CD14-positive monocyte (primary cell): ENCODE results near the gene PRKACG. TPM values are rescaled to one million over a fixed set of nuclear protein-coding genes. Genes with fewer than 3 reads are reported as not detected.

Experiments
- DNase-seq, 3 donors: peaks; one replicate each; pipeline ENCODE4 v3.0.0-alpha.2; 2011 to 2022
- H2AFZ ChIP-seq: 2 replicates; pipeline ENCODE4 v1.6.0; 2012; ENCODE audit warnings: mild to moderate bottlenecking, low read depth, low read length, inconsistent platforms; ENCODE audit not compliant: insufficient read depth, poor library complexity, severe bottlenecking
- H3K27ac ChIP-seq, 2 donors: 1 replicate in 1 of 2; 2 replicates in 1 of 2; pipeline ENCODE4 v1.5.1; 2012 to 2013; ENCODE audit warnings: low read length in 2 of 2, control low read depth in 1 of 2, inconsistent platforms in 1 of 2, low read depth in 1 of 2, mild to moderate bottlenecking in 1 of 2
- H3K27me3 ChIP-seq, 2 donors: one replicate each; pipeline versions ENCODE4 v1.6.0 to v1.6.1; 2011 to 2013; ENCODE audit warnings: low read length in 2 of 2; ENCODE audit not compliant: control insufficient read depth in 2 of 2, insufficient read depth in 2 of 2
- H3K36me3 ChIP-seq, 2 donors: replicated peaks in 1 of 2; 1 replicate in 1 of 2; 2 replicates in 1 of 2; pipeline versions ENCODE4 v1.5.1 to v1.6.1; 2012 to 2013; ENCODE audit warnings: low read length in 2 of 2, control low read depth in 1 of 2, inconsistent platforms in 1 of 2, mild to moderate bottlenecking in 1 of 2; ENCODE audit not compliant: insufficient read depth in 2 of 2, control insufficient read depth in 1 of 2
- H3K4me1 ChIP-seq, 2 donors: 1 replicate in 1 of 2; 2 replicates in 1 of 2; pipeline versions ENCODE4 v1.5.1 to v1.6.1; 2012 to 2013; ENCODE audit warnings: low read length in 2 of 2, control low read depth in 1 of 2, inconsistent platforms in 1 of 2, mild to moderate bottlenecking in 1 of 2, moderate library complexity in 1 of 2; ENCODE audit not compliant: insufficient read depth in 2 of 2, control insufficient read depth in 1 of 2
- H3K4me2 ChIP-seq: replicated peaks from 2 replicates; pipeline ENCODE3; 2012; ENCODE audit warnings: low read length, moderate library complexity, mild to moderate bottlenecking; ENCODE audit not compliant: poor library complexity, severe bottlenecking; ENCODE audit errors: extremely low read depth
- H3K4me3 ChIP-seq, 3 experiments: fragments of 200-600 bp in 1 of 3; sonication (generic) in 1 of 3; replicated peaks in 1 of 3; 1 replicate in 2 of 3; 2 replicates in 1 of 3; pipeline ENCODE4 v1.5.1; 2011 to 2013; ENCODE audit warnings: low read length in 3 of 3, mild to moderate bottlenecking in 3 of 3, control low read depth in 2 of 3, low read depth in 2 of 3, inconsistent platforms in 1 of 3, moderate library complexity in 1 of 3
- H3K79me2 ChIP-seq: 2 replicates; pipeline ENCODE4 v1.6.0; 2012; ENCODE audit warnings: mild to moderate bottlenecking, control low read depth, inconsistent platforms, low read length, moderate library complexity; ENCODE audit not compliant: insufficient read depth
- H3K9ac ChIP-seq: 2 replicates; pipeline ENCODE4 v1.6.0; 2017; ENCODE audit warnings: low read length, mild to moderate bottlenecking; ENCODE audit not compliant: insufficient read depth, poor library complexity, severe bottlenecking
- H3K9me3 ChIP-seq, 2 donors: replicated peaks in 1 of 2; 1 replicate in 1 of 2; 2 replicates in 1 of 2; pipeline versions ENCODE4 v1.5.1 to v1.6.1; 2012 to 2013; ENCODE audit warnings: low read length in 2 of 2, control low read depth in 1 of 2; ENCODE audit not compliant: control insufficient read depth in 1 of 2, insufficient read depth in 1 of 2
- H4K20me1 ChIP-seq: 2 replicates; pipeline ENCODE4 v1.6.0; 2012; ENCODE audit warnings: mild to moderate bottlenecking, low read length, control low read depth, moderate library complexity; ENCODE audit not compliant: insufficient read depth
- H3K27ac Mint-ChIP-seq, 7 donors: one replicate each; pipeline ENCODE4 v1.8.0; 2020; ENCODE audit warnings: mild to moderate bottlenecking in 7 of 7, mixed read lengths in 7 of 7, moderate library complexity in 6 of 7, inconsistent platforms in 2 of 7
- H3K27me3 Mint-ChIP-seq, 3 donors: one replicate each; pipeline ENCODE4 v1.8.0; 2021 to 2022; ENCODE audit warnings: low read depth in 3 of 3, mild to moderate bottlenecking in 3 of 3, mixed read lengths in 3 of 3, moderate library complexity in 3 of 3, inconsistent platforms in 1 of 3
- H3K36me3 Mint-ChIP-seq, 2 donors: one replicate each; pipeline ENCODE4 v1.8.0; 2020; ENCODE audit warnings: mixed read lengths in 2 of 2, inconsistent platforms in 1 of 2, mild to moderate bottlenecking in 1 of 2
- H3K4me1 Mint-ChIP-seq: one replicate; pipeline ENCODE4 v1.8.0; 2020; ENCODE audit warnings: mild to moderate bottlenecking, mixed read lengths
- H3K4me3 Mint-ChIP-seq, 2 donors: one replicate each; pipeline ENCODE4 v1.8.0; 2020; ENCODE audit warnings: mild to moderate bottlenecking in 2 of 2, mixed read lengths in 2 of 2, moderate library complexity in 1 of 2
- H3K9me3 Mint-ChIP-seq, 7 donors: one replicate each; pipeline ENCODE4 v1.8.0; 2020 to 2022; ENCODE audit warnings: mixed read lengths in 7 of 7, mild to moderate bottlenecking in 6 of 7, moderate library complexity in 6 of 7, inconsistent platforms in 2 of 7
- CTCF ChIP-seq: fragments of 200-600 bp; IDR thresholded peaks from one replicate; pipeline ENCODE4 v1.8.0; 2022; ENCODE audit warnings: antibody characterized with exemption, mild to moderate bottlenecking
- WGBS: methylation state at CpG from one replicate; pipeline ENCODE4 v1.1.5; 2013; ENCODE audit warnings: missing lambda C conversion rate; ENCODE audit not compliant: insufficient coverage; 5-methylcytosine and 5-hydroxymethylcytosine counted together
- intact Hi-C, 2 donors: fragments of 100-400 bp; cut with micrococcal nuclease; formaldehyde crosslinking; loops; one replicate each; pipeline versions ENCODE4 v1.15.0 to v1.15.1; 2023
- polyA plus RNA-seq, 3 donors: library from polyadenylated mRNA; depleted of rRNA in 1 of 3; unstranded in 2 of 3; stranded (reverse) in 1 of 3; fragments of 300-500 nt in 2 of 3; fragments of >200 nt in 1 of 3; fragmentation: Illumina TruSeq in 2 of 3; gene quantifications; 1 replicate in 2 of 3; 2 replicates in 1 of 3; pipeline ENCODE4 v1.2.3, GENCODE V29; 2012 to 2021

PRKACG gene
- polyA plus RNA-seq, 3 donors: not detected

GRCh38 chr9:69019808-69020207, 5.9 kb upstream of the PRKACG start:
- Histone ChIP-seq H3K36me3 (no peaks in the 10 kb centered on the region), H3K27ac (no peak overlapping the region), H3K9ac (no peak overlapping the region), H4K20me1 (no peaks in the 10 kb centered on the region), H3K79me2 (no peaks in the 10 kb centered on the region), H3K9me3 (no peaks in the 10 kb centered on the region), H3K4me1 (no peaks in the 10 kb centered on the region), H3K4me2 (no peak overlapping the region), H3K27me3 (no peaks in the 10 kb centered on the region), H2AFZ (no peak overlapping the region), H3K4me3 (no peak overlapping the region)
- no peak overlapping the region for H3K27ac Mint-ChIP-seq
- H3K4me1 Mint-ChIP-seq: peaks cover 9% of the 10 kb centered on the region
- no peaks in the 10 kb centered on the region for H3K36me3 Mint-ChIP-seq
- peaks cover 5 to 8% (median 5%) of the 10 kb centered on the region in 3 donors for H3K27me3 Mint-ChIP-seq
- H3K4me3 Mint-ChIP-seq: no peak overlapping the region
- whole genome bisulfite sequencing: no CpG with 5 or more reads among the region's 3 CpGs
- H3K9me3 Mint-ChIP-seq: peaks cover 0 to under 1% (median 0%) of the 10 kb centered on the region in 7 donors
- no peak for TF ChIP-seq CTCF
- intact Hi-C loops: loop anchor here (5.0 to 10.0 kb wide), 2 partner anchors 423 to 435 kb away; no protein-coding TSS in a partner anchor
- no peak for DNase-seq

- H3K4me3 ChIP-seq: no peak overlapping the region
- H2AFZ ChIP-seq: no peak overlapping the region
- Mint-ChIP-seq H3K4me3 (no peak overlapping the region), H3K36me3 (no peaks in the 10 kb centered on the region), H3K4me1 (peaks cover 9% of the 10 kb centered on the region), H3K27ac (no peak overlapping the region), H3K27me3 (peaks cover 5 to 9% (median 8%) of the 10 kb centered on the region in 3 donors), H3K9me3 (peaks cover 0 to 5% (median 1%) of the 10 kb centered on the region in 7 donors)
- H3K27me3 ChIP-seq: no peaks in the 10 kb centered on the region
- no CpG with 5 or more reads among the region's 5 CpGs for WGBS
- H3K9me3 ChIP-seq: no peaks in the 10 kb centered on the region
- no peak for TF ChIP-seq CTCF
- H3K9ac ChIP-seq: no peak overlapping the region
- intact Hi-C loops: no loop called here
- H4K20me1 ChIP-seq: no peaks in the 10 kb centered on the region
- no peaks in the 10 kb centered on the region for H3K79me2 ChIP-seq
- no peaks in the 10 kb centered on the region for H3K4me1 ChIP-seq
- no peak for DNase-seq
- no peak overlapping the region for H3K27ac ChIP-seq
- H3K4me2 ChIP-seq: no peak overlapping the region
- H3K36me3 ChIP-seq: no peaks in the 10 kb centered on the region
Observed at GRCh38 chr9:69018737-69019136, 4.8 kb upstream of the PRKACG start.
